HepG2 (cell line): Measurements from ENCODE around the gene DIO2.

Experiments used
- EEA1 ChIP-seq: sonication (generic); formaldehyde crosslinking; IDR thresholded peaks from 2 replicates; pipeline ENCODE4 v1.5.1; 2020; ENCODE audit warnings: mild to moderate bottlenecking, missing genetic modification reagents, borderline replicate concordance
- TAF1 ChIP-seq: sonication (generic); formaldehyde crosslinking; IDR thresholded peaks from 2 replicates; pipeline ENCODE4 v1.4.0; 2020; ENCODE audit warnings: missing genetic modification reagents
- TARDBP ChIP-seq: sonication (generic); formaldehyde crosslinking; IDR thresholded peaks from 2 replicates; pipeline ENCODE4 v1.8.0; 2022; ENCODE audit warnings: mild to moderate bottlenecking, missing genetic modification reagents
- ZNF367 ChIP-seq: sonication (generic); formaldehyde crosslinking; IDR thresholded peaks from 2 replicates; pipeline ENCODE4 v1.4.0; 2020; ENCODE audit warnings: missing genetic modification reagents, borderline replicate concordance
- ZNF839 ChIP-seq: sonication (generic); formaldehyde crosslinking; IDR thresholded peaks from 2 replicates; pipeline ENCODE4 v1.4.0; 2020; ENCODE audit warnings: missing genetic modification reagents, mild to moderate bottlenecking, borderline replicate concordance
- TF ChIP-seq, protein P1 (sequence below): sonication (generic); formaldehyde crosslinking; IDR thresholded peaks from 2 replicates; pipeline ENCODE4 v1.5.0; 2020; ENCODE audit warnings: mild to moderate bottlenecking, missing genetic modification reagents, moderate library complexity
- TF ChIP-seq, protein P2 (sequence below): sonication (generic); formaldehyde crosslinking; conservative IDR thresholded peaks from 2 replicates; pipeline ENCODE4 v1.5.0; 2020; ENCODE audit warnings: missing genetic modification reagents
- TF ChIP-seq, protein P3 (sequence below): sonication (generic); formaldehyde crosslinking; IDR thresholded peaks from 2 replicates; pipeline ENCODE4 v1.8.0; 2022; ENCODE audit warnings: missing genetic modification reagents, mild to moderate bottlenecking, borderline replicate concordance

DNA sequence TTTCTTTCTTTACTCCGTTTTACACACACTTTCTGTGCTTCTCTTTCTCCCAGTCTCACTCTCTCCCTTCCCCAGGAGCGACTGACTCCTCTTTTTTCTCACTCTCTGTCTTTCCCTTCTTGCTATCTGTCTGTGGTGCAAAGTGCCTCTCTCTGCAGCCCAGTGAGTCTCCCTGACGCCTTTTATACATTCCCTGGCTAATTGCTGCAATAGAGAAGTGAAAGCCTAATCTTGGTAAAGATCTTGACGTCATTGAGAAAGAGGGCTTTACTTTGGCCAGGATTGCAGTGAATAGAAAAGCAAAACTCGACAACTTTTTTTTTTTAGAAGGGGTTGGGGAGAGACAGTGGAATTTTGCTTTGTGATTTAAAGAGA lies 706 bp upstream of the DIO2 start:
- TF ChIP-seq, protein P1, sequence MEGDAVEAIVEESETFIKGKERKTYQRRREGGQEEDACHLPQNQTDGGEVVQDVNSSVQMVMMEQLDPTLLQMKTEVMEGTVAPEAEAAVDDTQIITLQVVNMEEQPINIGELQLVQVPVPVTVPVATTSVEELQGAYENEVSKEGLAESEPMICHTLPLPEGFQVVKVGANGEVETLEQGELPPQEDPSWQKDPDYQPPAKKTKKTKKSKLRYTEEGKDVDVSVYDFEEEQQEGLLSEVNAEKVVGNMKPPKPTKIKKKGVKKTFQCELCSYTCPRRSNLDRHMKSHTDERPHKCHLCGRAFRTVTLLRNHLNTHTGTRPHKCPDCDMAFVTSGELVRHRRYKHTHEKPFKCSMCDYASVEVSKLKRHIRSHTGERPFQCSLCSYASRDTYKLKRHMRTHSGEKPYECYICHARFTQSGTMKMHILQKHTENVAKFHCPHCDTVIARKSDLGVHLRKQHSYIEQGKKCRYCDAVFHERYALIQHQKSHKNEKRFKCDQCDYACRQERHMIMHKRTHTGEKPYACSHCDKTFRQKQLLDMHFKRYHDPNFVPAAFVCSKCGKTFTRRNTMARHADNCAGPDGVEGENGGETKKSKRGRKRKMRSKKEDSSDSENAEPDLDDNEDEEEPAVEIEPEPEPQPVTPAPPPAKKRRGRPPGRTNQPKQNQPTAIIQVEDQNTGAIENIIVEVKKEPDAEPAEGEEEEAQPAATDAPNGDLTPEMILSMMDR (CRISPR knock-in tag) = no peak
- TF ChIP-seq EEA1 (CRISPR knock-in tag) (no peak), ZNF367 (CRISPR knock-in tag) (no peak), ZNF839 (no peak), TARDBP (CRISPR knock-in tag) (no peak), TAF1 (CRISPR knock-in tag) (no peak)
- TF ChIP-seq, protein P2, sequence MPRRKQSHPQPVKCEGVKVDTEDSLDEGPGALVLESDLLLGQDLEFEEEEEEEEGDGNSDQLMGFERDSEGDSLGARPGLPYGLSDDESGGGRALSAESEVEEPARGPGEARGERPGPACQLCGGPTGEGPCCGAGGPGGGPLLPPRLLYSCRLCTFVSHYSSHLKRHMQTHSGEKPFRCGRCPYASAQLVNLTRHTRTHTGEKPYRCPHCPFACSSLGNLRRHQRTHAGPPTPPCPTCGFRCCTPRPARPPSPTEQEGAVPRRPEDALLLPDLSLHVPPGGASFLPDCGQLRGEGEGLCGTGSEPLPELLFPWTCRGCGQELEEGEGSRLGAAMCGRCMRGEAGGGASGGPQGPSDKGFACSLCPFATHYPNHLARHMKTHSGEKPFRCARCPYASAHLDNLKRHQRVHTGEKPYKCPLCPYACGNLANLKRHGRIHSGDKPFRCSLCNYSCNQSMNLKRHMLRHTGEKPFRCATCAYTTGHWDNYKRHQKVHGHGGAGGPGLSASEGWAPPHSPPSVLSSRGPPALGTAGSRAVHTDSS (CRISPR knock-in tag) = no peak
- TF ChIP-seq, protein P3, sequence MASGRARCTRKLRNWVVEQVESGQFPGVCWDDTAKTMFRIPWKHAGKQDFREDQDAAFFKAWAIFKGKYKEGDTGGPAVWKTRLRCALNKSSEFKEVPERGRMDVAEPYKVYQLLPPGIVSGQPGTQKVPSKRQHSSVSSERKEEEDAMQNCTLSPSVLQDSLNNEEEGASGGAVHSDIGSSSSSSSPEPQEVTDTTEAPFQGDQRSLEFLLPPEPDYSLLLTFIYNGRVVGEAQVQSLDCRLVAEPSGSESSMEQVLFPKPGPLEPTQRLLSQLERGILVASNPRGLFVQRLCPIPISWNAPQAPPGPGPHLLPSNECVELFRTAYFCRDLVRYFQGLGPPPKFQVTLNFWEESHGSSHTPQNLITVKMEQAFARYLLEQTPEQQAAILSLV (CRISPR knock-in tag) = no peak
